ENCODE data around the gene BICRAL. TPM values are rescaled to one million over a fixed set of nuclear protein-coding genes. Genes with fewer than 3 reads are reported as not detected.
"Not testable (repeated sequence)": the region's sequence is repeated elsewhere in the genome, so short reads cannot be mapped to it uniquely, and the experiment has no call there.

Gene BICRAL
- total RNA-seq, 1 experiment from 2014 or later, result 1.9 TPM

DNA sequence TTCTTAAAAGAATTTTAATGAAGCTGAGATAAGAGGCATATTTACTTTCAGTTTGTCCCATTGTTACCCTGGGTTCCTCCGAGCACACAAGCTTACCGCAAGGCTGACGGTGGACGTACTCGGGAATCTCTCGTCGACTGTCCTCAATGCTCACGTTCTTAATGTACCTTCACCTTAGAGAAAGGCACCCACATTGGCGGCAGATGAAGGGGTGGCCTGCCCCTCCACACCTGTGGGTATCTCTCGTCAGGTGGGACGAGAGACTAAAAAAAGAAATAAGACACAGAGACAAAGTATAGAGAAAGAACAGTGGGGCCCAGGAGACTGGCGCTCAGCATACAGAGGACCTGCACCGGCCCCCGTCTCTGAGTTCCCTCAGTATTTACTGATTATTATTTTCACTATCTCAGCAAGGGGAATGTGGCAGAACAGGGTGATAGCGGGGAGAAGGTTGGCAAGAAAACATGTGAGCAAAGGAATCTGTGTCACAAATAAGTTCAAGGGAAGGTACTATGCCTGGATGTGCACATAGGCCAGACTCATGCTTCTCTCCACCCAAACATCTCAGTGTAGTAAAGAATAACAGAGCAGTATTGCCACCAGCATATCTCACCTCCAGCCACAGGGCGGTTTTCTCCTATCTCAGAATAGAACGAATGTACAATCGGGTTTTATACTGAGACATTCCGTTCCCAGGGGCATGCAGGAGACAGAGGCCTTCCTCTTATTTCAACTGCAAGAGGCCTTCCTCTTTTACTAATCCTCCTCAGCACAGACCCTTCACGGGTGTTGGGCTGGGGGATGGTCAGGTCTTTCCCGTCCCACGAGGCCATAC lies 120.8 kb downstream of the BICRAL start:
- DNase-seq (ENCODE audit: low read depth); in situ Hi-C loops (cut with HindIII; ENCODE audit: low pct_unique_long_range_greater_than_20kb, low sequenced_read_pairs): not testable (repeated sequence)

DNA sequence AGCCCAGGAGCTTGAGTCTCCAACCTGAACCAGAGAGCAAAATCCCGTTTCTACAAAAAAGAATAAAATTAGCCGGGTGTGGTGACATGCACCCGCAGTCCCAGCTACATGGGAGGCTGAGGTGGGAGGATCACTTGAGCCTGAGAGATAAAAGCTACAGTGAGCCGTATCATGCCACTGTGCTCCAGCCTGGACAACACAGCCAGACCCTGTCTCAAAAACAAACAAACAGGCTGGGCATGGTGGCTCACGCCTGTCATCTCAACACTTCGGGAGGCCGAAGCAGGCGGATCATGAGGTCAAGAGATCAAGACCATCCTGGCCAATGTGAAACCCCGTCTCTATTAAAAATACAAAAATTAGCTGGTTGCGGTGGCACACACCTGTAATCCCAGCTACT lies 122.6 kb downstream of the BICRAL start:
- no peak for DNase-seq (ENCODE audit: low read depth)
- in situ Hi-C loops (cut with HindIII; ENCODE audit: low pct_unique_long_range_greater_than_20kb, low sequenced_read_pairs), result no loop called here

DNA sequence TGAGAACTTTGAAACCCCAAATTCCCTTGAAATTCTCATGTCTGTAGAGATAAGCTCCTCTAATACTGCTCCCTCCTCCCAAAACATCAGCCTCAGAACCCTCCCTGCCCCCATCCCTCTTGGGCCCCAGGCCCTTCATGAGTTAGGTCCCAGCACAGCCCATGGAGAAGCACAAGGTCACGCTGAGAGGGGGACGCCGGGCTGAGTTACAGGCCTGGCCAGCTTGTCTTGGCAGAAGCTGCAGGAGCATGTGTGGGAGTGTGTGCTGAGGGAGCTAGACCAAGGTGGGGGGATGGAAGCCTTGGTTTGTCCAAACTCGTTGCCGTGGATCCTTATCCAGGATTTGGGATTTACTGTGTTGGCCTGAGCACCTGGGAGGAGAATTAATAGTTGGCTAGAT lies 125.5 kb downstream of the BICRAL start:
- no peak for DNase-seq (ENCODE audit: low read depth)
- in situ Hi-C loops (cut with HindIII; ENCODE audit: low pct_unique_long_range_greater_than_20kb, low sequenced_read_pairs), result no loop called here

DNA sequence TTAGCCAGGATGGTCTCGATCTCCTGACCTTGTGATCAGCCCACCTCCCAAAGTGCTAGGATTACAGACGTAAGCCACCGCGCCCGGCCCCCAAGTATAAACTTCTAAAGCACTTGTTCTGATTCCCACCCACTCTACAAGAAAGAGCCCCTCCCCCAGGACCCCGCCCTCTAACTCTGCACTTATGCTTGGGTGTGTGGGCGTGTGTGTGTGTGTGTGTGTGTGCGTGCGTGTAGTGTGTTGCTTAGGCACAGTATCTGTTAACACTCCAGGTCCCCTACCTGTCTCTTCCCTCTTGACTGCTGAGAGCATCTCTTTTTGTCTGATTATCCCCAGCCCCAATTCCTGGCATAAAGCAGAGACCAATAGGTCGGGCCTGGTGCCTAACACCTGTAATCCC lies 128.0 kb downstream of the BICRAL start:
- in situ Hi-C loops (cut with HindIII; ENCODE audit: low pct_unique_long_range_greater_than_20kb, low sequenced_read_pairs), result no loop called here
- no peak for DNase-seq (ENCODE audit: low read depth)

DNA sequence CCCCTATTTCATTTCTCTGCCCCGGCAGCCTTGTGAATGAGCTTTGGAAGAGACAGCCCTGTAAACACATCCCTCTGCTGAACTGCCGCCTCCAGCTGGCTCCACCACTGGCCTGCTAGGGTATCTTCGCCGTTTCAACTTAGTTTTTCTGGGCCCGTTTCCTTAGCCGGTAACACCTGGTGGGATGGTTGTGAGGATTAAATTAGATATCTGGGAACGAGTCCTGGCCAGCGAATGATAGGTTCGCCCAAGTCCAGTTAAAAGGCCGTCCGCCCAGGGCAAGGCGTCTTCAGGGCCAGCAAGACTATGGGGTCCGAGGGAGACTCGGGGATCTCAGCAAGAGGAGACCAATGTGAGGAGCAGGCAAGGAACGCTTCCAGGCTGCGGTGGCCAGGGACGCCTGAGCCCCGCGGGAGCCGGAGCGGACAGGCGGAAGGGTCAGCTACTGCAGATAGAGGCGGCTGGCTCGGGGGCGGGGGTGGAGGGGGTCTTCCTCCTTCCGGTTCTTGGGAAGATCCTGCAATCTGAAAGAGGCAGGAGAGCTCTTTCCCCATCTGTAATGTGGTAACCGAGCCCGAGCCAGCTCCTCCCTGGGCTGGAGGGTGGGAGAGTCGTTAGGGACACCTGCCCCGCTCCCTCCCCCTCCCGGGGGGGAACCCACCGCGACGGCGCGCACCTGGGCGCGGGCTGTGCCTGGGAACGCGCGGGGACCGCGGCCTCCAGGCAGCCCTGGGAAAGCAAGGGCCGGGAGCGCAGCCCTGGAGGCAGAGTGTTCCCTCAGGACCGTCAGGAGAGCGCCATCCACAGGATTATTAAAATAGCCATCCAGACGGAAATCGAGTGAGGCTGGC lies 129.5 kb downstream of the BICRAL start:
- in situ Hi-C loops (cut with HindIII; ENCODE audit: low pct_unique_long_range_greater_than_20kb, low sequenced_read_pairs), result no loop called here
- DNase-seq (ENCODE audit: low read depth), result no peak

DNA sequence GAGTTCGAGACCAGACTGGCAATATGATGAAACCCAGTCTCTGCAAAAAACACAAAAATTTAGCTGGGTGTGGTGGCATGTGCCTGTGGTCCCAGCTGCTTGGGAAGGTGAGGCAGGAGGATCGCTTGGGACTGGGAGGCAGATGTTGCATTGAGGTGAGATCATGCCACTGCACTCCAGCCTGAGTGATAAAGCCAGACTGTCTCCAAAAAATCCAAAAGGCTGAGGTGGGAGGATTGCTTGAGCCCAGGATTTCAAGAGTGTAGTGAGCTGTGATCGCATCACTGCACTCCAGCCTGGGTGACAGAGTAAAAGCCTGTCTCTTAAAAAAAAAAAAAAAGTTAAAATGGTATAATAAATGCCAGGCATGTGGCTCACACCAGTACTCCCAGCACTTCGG lies 132.7 kb downstream of the BICRAL start:
- DNase-seq (ENCODE audit: low read depth), result no peak

DNA sequence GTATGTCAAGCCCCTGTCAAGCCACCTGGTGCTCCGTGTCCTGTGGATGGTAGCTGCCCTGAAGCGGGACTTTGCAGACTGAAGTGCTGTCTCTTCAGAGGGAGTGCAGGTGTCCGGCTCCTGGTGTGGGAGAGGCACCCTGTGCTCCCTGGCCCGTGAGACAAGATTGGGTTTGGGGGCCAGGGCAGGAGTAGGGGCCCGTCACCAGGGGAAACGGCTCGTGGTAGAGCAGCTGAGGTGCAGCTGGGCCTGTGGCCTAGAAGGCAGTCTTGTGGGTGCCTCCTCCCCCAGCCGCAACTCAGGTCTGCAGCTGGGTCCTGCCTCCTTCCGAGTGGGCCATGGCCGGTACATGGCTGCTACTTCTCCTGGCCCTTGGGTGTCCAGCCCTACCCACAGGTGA lies 133.9 kb downstream of the BICRAL start, which contains the start of gene PTCRA:
Gene PTCRA (plus strand): TSS at position 322 of the 400 bp plus-strand sequence. CDS start 17 bp downstream, at position 339.
- in situ Hi-C loops (cut with HindIII; ENCODE audit: low pct_unique_long_range_greater_than_20kb, low sequenced_read_pairs), result no loop called here
- DNase-seq (ENCODE audit: low read depth), result no peak

More for the DNA sequence above, 132.7 kb downstream of the BICRAL start:
- in situ Hi-C loops (cut with HindIII; ENCODE audit: low pct_unique_long_range_greater_than_20kb, low sequenced_read_pairs), result no loop called here

DNA sequence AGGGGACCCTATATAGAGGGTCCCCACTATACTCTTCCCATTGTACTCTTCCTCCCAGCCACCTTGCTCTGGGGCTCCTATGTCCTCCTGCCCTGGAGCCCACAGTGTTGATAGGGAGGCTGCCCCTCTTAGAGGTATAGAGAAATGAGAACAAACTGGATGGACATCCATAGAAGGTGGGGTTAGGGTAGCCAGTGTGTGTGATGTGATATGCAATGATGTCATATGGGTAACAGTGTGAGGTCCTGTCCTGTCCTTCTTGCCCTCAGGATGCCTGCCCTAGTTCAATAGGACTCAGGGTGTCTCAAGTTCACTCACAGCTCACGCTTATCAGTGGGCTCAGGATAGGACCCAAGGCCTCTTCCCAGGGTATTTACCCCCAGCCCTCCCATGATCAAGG lies 134.4 kb downstream of the BICRAL start:
- in situ Hi-C loops (cut with HindIII; ENCODE audit: low pct_unique_long_range_greater_than_20kb, low sequenced_read_pairs), result no loop called here
- no peak for DNase-seq (ENCODE audit: low read depth)

Other genes starting within 250 kb of the BICRAL start
- gene UBR2, start 218.0 kb upstream of the BICRAL start, total RNA-seq (2014; rRNA removed; shearing (Covaris generic); ENCODE audit: low replicate concordance), result 10.6 and 10.8 TPM in 2 replicates
- gene PRPH2, start 59.5 kb upstream of the BICRAL start, total RNA-seq (2014; rRNA removed; shearing (Covaris generic); ENCODE audit: low replicate concordance), result not detected in 2 replicates
- 52.0 and 61.2 TPM in 2 replicates for gene TBCC, start 35.9 kb upstream of the BICRAL start, total RNA-seq (2014; rRNA removed; shearing (Covaris generic); ENCODE audit: low replicate concordance)
- 116 and 181 TPM in 2 replicates for gene RPL7L1, start 97.6 kb downstream of the BICRAL start, total RNA-seq (2014; rRNA removed; shearing (Covaris generic); ENCODE audit: low replicate concordance)
- not detected in 2 replicates for gene PTCRA, start 134.0 kb downstream of the BICRAL start, total RNA-seq (2014; rRNA removed; shearing (Covaris generic); ENCODE audit: low replicate concordance)
- gene CNPY3, start 147.4 kb downstream of the BICRAL start, total RNA-seq (2014; rRNA removed; shearing (Covaris generic); ENCODE audit: low replicate concordance), result 69.2 and 70.4 TPM in 2 replicates
- 1.5 TPM in 1 of 2 replicates, not detected in the other for gene GNMT, start 178.7 kb downstream of the BICRAL start, total RNA-seq (2014; rRNA removed; shearing (Covaris generic); ENCODE audit: low replicate concordance)
- 29.2 and 31.4 TPM in 2 replicates for gene PEX6, start 197.1 kb downstream of the BICRAL start, total RNA-seq (2014; rRNA removed; shearing (Covaris generic); ENCODE audit: low replicate concordance)
- gene PPP2R5D, start 202.5 kb downstream of the BICRAL start, total RNA-seq (2014; rRNA removed; shearing (Covaris generic); ENCODE audit: low replicate concordance), result 41.1 and 50.7 TPM in 2 replicates
- gene MEA1, start 231.9 kb downstream of the BICRAL start, total RNA-seq (2014; rRNA removed; shearing (Covaris generic); ENCODE audit: low replicate concordance), result 192 and 200 TPM in 2 replicates
- 140 and 145 TPM in 2 replicates for gene KLHDC3, start 232.2 kb downstream of the BICRAL start, total RNA-seq (2014; rRNA removed; shearing (Covaris generic); ENCODE audit: low replicate concordance)
- gene RRP36, start 239.6 kb downstream of the BICRAL start, total RNA-seq (2014; rRNA removed; shearing (Covaris generic); ENCODE audit: low replicate concordance), result 79.1 and 98.6 TPM in 2 replicates